Measurements from ENCODE around the gene ST3GAL2. TPM values are rescaled to one million over a fixed set of nuclear protein-coding genes. Genes with fewer than 3 reads are reported as not detected.
"Not testable (repeated sequence)": the region's sequence is repeated elsewhere in the genome, so short reads cannot be mapped to it uniquely, and the experiment has no call there.

Gene ST3GAL2
- total RNA-seq, 1 donor from 2014 or later, result 67.6 TPM

- no peak for TF ChIP-seq CTCF (IDR thresholded peaks at IDR 0.05)
- H3K36me3 Mint-ChIP-seq (ENCODE audit: unreplicated experiment), result no peaks in the 10 kb centered on the region
- no peaks in the 10 kb centered on the region for H3K27me3 Mint-ChIP-seq (ENCODE audit: unreplicated experiment)
- no peaks in the 10 kb centered on the region for H3K9me3 Mint-ChIP-seq (ENCODE audit: unreplicated experiment)
- no peak for DNase-seq (ENCODE audit: extremely low spot score, unreplicated experiment)
- peak overlapping the region; percentile 92 for H3K27ac Mint-ChIP-seq (ENCODE audit: unreplicated experiment)
- peak overlapping the region; percentile 77 for H3K4me3 Mint-ChIP-seq (ENCODE audit: unreplicated experiment)
- H3K4me1 Mint-ChIP-seq (ENCODE audit: unreplicated experiment), result peaks cover 12% of the 10 kb centered on the region
Measured at GRCh38 chr16:70453117-70453891, 14.4 kb upstream of the ST3GAL2 start.

- H3K36me3 Mint-ChIP-seq (ENCODE audit: unreplicated experiment); H3K4me3 Mint-ChIP-seq (ENCODE audit: unreplicated experiment); H3K27me3 Mint-ChIP-seq (ENCODE audit: unreplicated experiment); H3K27ac Mint-ChIP-seq (ENCODE audit: unreplicated experiment); DNase-seq (ENCODE audit: extremely low spot score, unreplicated experiment); H3K9me3 Mint-ChIP-seq (ENCODE audit: unreplicated experiment): not testable (repeated sequence)
- peaks cover 12% of the 10 kb centered on the region for H3K4me1 Mint-ChIP-seq (ENCODE audit: unreplicated experiment)
Measured at GRCh38 chr16:70451004-70451340, 12.1 kb upstream of the ST3GAL2 start.

- not testable (repeated sequence) for H3K36me3 Mint-ChIP-seq (ENCODE audit: unreplicated experiment); H3K4me3 Mint-ChIP-seq (ENCODE audit: unreplicated experiment); H3K9me3 Mint-ChIP-seq (ENCODE audit: unreplicated experiment); H3K27me3 Mint-ChIP-seq (ENCODE audit: unreplicated experiment); H3K27ac Mint-ChIP-seq (ENCODE audit: unreplicated experiment); DNase-seq (ENCODE audit: extremely low spot score, unreplicated experiment)
- H3K4me1 Mint-ChIP-seq (ENCODE audit: unreplicated experiment), result peaks cover 11% of the 10 kb centered on the region
Measured at GRCh38 chr16:70450142-70451003, 11.5 kb upstream of the ST3GAL2 start.

GRCh38 chr16:70448075-70448474 is 9.2 kb upstream of the ST3GAL2 start:
- Mint-ChIP-seq H3K36me3 (ENCODE audit: unreplicated experiment) (no peaks in the 10 kb centered on the region), H3K4me1 (ENCODE audit: unreplicated experiment) (no peaks in the 10 kb centered on the region), H3K9me3 (ENCODE audit: unreplicated experiment) (no peaks in the 10 kb centered on the region), H3K4me3 (ENCODE audit: unreplicated experiment) (no peak overlapping the region), H3K27ac (ENCODE audit: unreplicated experiment) (no peak overlapping the region), H3K27me3 (ENCODE audit: unreplicated experiment) (no peaks in the 10 kb centered on the region)
- DNase-seq (ENCODE audit: extremely low spot score, unreplicated experiment), result no peak
- TF ChIP-seq CTCF (IDR thresholded peaks at IDR 0.05), result no peak

- TF ChIP-seq CTCF (IDR thresholded peaks at IDR 0.05), result no peak
- no peak for DNase-seq (ENCODE audit: extremely low spot score, unreplicated experiment)
- Mint-ChIP-seq H3K4me1 (ENCODE audit: unreplicated experiment) (peaks cover 4% of the 10 kb centered on the region), H3K27me3 (ENCODE audit: unreplicated experiment) (no peaks in the 10 kb centered on the region), H3K4me3 (ENCODE audit: unreplicated experiment) (no peak overlapping the region), H3K9me3 (ENCODE audit: unreplicated experiment) (no peaks in the 10 kb centered on the region), H3K36me3 (ENCODE audit: unreplicated experiment) (no peaks in the 10 kb centered on the region), H3K27ac (ENCODE audit: unreplicated experiment) (no peak overlapping the region)
Measured at GRCh38 chr16:70444249-70445063, 5.6 kb upstream of the ST3GAL2 start.
